Neural progenitor cell (in vitro differentiated cells): ENCODE data around the gene PPID.

ENCODE experiments used
- EZH2 ChIP-seq: fragments of 200-600 bp; sonication (generic); IDR thresholded peaks from 2 replicates; pipeline ENCODE4 v1.6.1; 2017; ENCODE audit warnings: antibody characterized with exemption, mild to moderate bottlenecking, moderate library complexity
- EZH2phosphoT487 ChIP-seq: fragments of 200-600 bp; sonication (generic); IDR thresholded peaks from 2 replicates; pipeline ENCODE4 v1.6.1; 2017; ENCODE audit warnings: antibody characterized with exemption
- TF ChIP-seq, protein P1 (sequence below): fragments of 200-600 bp; sonication (generic); IDR thresholded peaks from 2 replicates; pipeline ENCODE4 v1.5.1; 2017; ENCODE audit warnings: antibody characterized with exemption, mild to moderate bottlenecking

GRCh38 chr4:158767451-158767850, 44.3 kb upstream of the PPID start:
- TF ChIP-seq, protein P1, sequence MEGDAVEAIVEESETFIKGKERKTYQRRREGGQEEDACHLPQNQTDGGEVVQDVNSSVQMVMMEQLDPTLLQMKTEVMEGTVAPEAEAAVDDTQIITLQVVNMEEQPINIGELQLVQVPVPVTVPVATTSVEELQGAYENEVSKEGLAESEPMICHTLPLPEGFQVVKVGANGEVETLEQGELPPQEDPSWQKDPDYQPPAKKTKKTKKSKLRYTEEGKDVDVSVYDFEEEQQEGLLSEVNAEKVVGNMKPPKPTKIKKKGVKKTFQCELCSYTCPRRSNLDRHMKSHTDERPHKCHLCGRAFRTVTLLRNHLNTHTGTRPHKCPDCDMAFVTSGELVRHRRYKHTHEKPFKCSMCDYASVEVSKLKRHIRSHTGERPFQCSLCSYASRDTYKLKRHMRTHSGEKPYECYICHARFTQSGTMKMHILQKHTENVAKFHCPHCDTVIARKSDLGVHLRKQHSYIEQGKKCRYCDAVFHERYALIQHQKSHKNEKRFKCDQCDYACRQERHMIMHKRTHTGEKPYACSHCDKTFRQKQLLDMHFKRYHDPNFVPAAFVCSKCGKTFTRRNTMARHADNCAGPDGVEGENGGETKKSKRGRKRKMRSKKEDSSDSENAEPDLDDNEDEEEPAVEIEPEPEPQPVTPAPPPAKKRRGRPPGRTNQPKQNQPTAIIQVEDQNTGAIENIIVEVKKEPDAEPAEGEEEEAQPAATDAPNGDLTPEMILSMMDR = no peak
- no peak for TF ChIP-seq EZH2
- TF ChIP-seq EZH2phosphoT487 = no peak
